ENCODE measurements around the gene CENPT.

DNA sequence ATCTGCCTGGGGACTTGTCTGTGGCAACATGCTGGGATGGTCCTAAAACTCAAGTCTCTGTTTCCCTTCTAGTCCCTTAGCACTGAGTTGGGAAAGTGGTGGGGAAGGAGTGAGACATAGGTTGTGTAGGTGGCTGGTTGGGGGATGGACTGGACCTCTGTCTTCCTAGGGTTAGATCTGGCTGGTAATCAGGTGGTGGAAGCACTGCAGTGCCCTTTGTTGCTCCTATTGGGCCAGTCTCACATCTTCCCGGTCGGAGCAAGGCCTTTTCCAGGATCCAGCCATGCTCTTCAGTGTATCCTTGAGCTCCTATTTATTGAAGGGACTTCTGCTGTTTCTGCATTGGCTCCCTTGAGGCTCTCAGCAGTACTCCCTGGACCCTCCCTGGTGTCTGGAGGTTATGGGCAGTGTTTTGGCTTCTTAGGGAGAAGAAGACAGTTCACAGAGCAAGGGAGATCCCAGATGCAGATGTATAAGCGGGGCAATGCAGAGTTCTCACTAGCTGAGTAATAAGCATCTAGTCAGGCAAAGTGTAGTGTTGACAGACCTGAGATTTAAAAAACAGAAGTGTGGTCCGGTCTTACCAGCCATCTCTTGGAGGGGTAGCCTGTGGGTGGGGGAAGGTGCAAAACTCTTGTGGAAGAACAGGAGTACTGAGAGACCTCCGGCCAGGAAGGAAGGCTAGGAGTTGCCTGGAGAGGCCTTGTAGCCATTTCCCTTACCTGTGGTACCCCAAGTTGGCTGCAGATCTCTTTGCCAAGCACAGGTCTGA, 2.0 kb downstream of the CENPT start:
- no peak for TF ChIP-seq EP300 (IDR thresholded peaks at IDR 0.05; ENCODE audit: low read depth in 2 of 2, low read length in 2 of 2)
- TF ChIP-seq EP300 (CRISPR knock-in tag; IDR thresholded peaks at IDR 0.05; ENCODE audit: borderline replicate concordance): no peak
- no peak for TF ChIP-seq CTCF (CRISPR knock-in tag; IDR thresholded peaks at IDR 0.05)
- TF ChIP-seq POLR2A (IDR thresholded peaks at IDR 0.05; ENCODE audit: insufficient read depth in 1 of 2, low read depth in 2 of 2, low read length in 2 of 2): no peak
- TF ChIP-seq, protein P1, sequence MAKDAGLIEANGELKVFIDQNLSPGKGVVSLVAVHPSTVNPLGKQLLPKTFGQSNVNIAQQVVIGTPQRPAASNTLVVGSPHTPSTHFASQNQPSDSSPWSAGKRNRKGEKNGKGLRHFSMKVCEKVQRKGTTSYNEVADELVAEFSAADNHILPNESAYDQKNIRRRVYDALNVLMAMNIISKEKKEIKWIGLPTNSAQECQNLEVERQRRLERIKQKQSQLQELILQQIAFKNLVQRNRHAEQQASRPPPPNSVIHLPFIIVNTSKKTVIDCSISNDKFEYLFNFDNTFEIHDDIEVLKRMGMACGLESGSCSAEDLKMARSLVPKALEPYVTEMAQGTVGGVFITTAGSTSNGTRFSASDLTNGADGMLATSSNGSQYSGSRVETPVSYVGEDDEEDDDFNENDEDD (CRISPR knock-in tag; IDR thresholded peaks at IDR 0.05; ENCODE audit: borderline replicate concordance): no peak
- no peak for TF ChIP-seq HNRNPH1 (optimal IDR thresholded peaks at IDR 0.05; ENCODE audit: low read depth, low read length)
- TF ChIP-seq, protein P2, sequence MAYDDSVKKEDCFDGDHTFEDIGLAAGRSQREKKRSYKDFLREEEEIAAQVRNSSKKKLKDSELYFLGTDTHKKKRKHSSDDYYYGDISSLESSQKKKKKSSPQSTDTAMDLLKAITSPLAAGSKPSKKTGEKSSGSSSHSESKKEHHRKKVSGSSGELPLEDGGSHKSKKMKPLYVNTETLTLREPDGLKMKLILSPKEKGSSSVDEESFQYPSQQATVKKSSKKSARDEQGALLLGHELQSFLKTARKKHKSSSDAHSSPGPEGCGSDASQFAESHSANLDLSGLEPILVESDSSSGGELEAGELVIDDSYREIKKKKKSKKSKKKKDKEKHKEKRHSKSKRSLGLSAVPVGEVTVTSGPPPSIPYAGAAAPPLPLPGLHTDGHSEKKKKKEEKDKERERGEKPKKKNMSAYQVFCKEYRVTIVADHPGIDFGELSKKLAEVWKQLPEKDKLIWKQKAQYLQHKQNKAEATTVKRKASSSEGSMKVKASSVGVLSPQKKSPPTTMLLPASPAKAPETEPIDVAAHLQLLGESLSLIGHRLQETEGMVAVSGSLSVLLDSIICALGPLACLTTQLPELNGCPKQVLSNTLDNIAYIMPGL (CRISPR knock-in tag; IDR thresholded peaks at IDR 0.05; ENCODE audit: borderline replicate concordance in 1 of 2, low read depth in 1 of 2): no peak
- no peak for TF ChIP-seq KDM1A (CRISPR knock-in tag; IDR thresholded peaks at IDR 0.05)
- TF ChIP-seq, protein P3, sequence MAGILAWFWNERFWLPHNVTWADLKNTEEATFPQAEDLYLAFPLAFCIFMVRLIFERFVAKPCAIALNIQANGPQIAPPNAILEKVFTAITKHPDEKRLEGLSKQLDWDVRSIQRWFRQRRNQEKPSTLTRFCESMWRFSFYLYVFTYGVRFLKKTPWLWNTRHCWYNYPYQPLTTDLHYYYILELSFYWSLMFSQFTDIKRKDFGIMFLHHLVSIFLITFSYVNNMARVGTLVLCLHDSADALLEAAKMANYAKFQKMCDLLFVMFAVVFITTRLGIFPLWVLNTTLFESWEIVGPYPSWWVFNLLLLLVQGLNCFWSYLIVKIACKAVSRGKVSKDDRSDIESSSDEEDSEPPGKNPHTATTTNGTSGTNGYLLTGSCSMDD (CRISPR knock-in tag; IDR thresholded peaks at IDR 0.05): no peak
- no peak for TF ChIP-seq ZNF274 (CRISPR knock-in tag; IDR thresholded peaks at IDR 0.05)
- TF ChIP-seq STAT6 (CRISPR knock-in tag; IDR thresholded peaks at IDR 0.05; ENCODE audit: borderline replicate concordance): no peak
- TF ChIP-seq ARHGAP35 (CRISPR knock-in tag; IDR thresholded peaks at IDR 0.05; ENCODE audit: borderline replicate concordance): no peak
- TF ChIP-seq GLI4 (CRISPR knock-in tag; IDR thresholded peaks at IDR 0.05; ENCODE audit: borderline replicate concordance): no peak
